Activated T-cell treated with anti-CD3 and anti-CD28 coated beads, Interleukin-2, amount 50 U/mL, for 72 hours (primary cell): ENCODE data around the gene SLC12A7. TPM values are rescaled to one million over a fixed set of nuclear protein-coding genes. Genes with fewer than 3 reads are reported as not detected.
A peak's percentile ranks its signal among the peaks of the same experiment; 100 is the strongest.
"Not testable (repeated sequence)": the region's sequence is repeated elsewhere in the genome, so short reads cannot be mapped to it uniquely, and the experiment has no call there.

Experiments used
- ATAC-seq, 2 donors: fragments of 150-1000 bp; cut with Tn5 transposase; replicated peaks in 1 of 2; 2 replicates each; pipeline ENCODE4 v1.10.0; 2021; ENCODE audit warnings: moderate library complexity in 2 of 2, mild to moderate bottlenecking in 1 of 2
- DNase-seq, 2 donors: peaks; one replicate each; pipeline ENCODE4 v3.0.0; 2021 to 2022; ENCODE audit warnings: mixed read lengths in 1 of 2
- H3K27ac Mint-ChIP-seq: one replicate; pipeline ENCODE4 v1.8.0; 2022; ENCODE audit warnings: mild to moderate bottlenecking, moderate library complexity, mixed read lengths
- H3K27me3 Mint-ChIP-seq: one replicate; pipeline ENCODE4 v1.8.0; 2022; ENCODE audit warnings: low read depth, mixed read lengths
- H3K36me3 Mint-ChIP-seq, 2 donors: one replicate each; pipeline ENCODE4 v1.8.0; 2022; ENCODE audit warnings: mixed read lengths in 2 of 2, mild to moderate bottlenecking in 1 of 2; ENCODE audit not compliant: insufficient read depth in 2 of 2
- H3K4me1 Mint-ChIP-seq: one replicate; pipeline ENCODE4 v1.8.0; 2022; ENCODE audit warnings: low read depth, mixed read lengths
- H3K4me3 Mint-ChIP-seq, 2 donors: one replicate each; pipeline ENCODE4 v1.8.0; 2022; ENCODE audit warnings: mild to moderate bottlenecking in 2 of 2, mixed read lengths in 2 of 2, moderate library complexity in 2 of 2
- H3K9me3 Mint-ChIP-seq, 2 donors: one replicate each; pipeline ENCODE4 v1.8.0; 2022; ENCODE audit warnings: mixed read lengths in 2 of 2
- total RNA-seq, 2 donors: library from RNA; stranded (reverse); gene quantifications; one replicate each; pipeline ENCODE4 v1.2.3, GENCODE V29; 2022

The SLC12A7 gene
- total RNA-seq, 2 donors from 2014 or later = 14.8 to 29.0 TPM

GRCh38 chr5:1004461-1005248, 107.2 kb downstream of the SLC12A7 start:
- ATAC-seq (peak; percentile 42 to 65), DNase-seq (peak; percentile 48 to 49)
- Mint-ChIP-seq H3K36me3 (no peaks in the 10 kb centered on the region), H3K27ac (no peak overlapping the region), H3K4me3 (peak overlapping the region; percentile 65 to 72), H3K9me3 (no peaks in the 10 kb centered on the region), H3K4me1 (peaks cover 31% of the 10 kb centered on the region), H3K27me3 (peaks cover 44% of the 10 kb centered on the region)

- Mint-ChIP-seq H3K9me3 (no peaks in the 10 kb centered on the region), H3K4me3 (peak overlapping the region; percentile 31 to 49), H3K4me1 (peaks cover 31% of the 10 kb centered on the region), H3K27ac (no peak overlapping the region), H3K27me3 (peaks cover 43% of the 10 kb centered on the region), H3K36me3 (no peaks in the 10 kb centered on the region)
- ATAC-seq = no peak
- DNase-seq = no peak
These were observed 108.4 kb downstream of the SLC12A7 start for GRCh38 chr5:1003296-1003937.

GRCh38 chr5:1002836-1003235, 109.0 kb downstream of the SLC12A7 start:
- Mint-ChIP-seq H3K4me1 (peaks cover 28% of the 10 kb centered on the region), H3K4me3 (no peak overlapping the region), H3K36me3 (no peaks in the 10 kb centered on the region), H3K9me3 (no peaks in the 10 kb centered on the region), H3K27ac (no peak overlapping the region), H3K27me3 (peaks cover 39% of the 10 kb centered on the region)
- no peak for DNase-seq
- no peak for ATAC-seq

- no peaks in the 10 kb centered on the region for H3K9me3 Mint-ChIP-seq
- no peak overlapping the region for H3K27ac Mint-ChIP-seq
- no peak for DNase-seq
- H3K4me3 Mint-ChIP-seq = no peak overlapping the region
- H3K4me1 Mint-ChIP-seq = peaks cover 31% of the 10 kb centered on the region
- peaks cover 33% of the 10 kb centered on the region for H3K27me3 Mint-ChIP-seq
- no peak for ATAC-seq
- no peaks in the 10 kb centered on the region for H3K36me3 Mint-ChIP-seq
These were observed 109.7 kb downstream of the SLC12A7 start for GRCh38 chr5:1002271-1002546.

- Mint-ChIP-seq H3K36me3 (no peaks in the 10 kb centered on the region), H3K27me3 (peaks cover 27% of the 10 kb centered on the region), H3K4me3 (no peak overlapping the region), H3K9me3 (no peaks in the 10 kb centered on the region), H3K4me1 (peaks cover 37% of the 10 kb centered on the region), H3K27ac (no peak overlapping the region)
- ATAC-seq (no peak), DNase-seq (no peak)
These were observed 110.2 kb downstream of the SLC12A7 start for GRCh38 chr5:1001406-1002270.

GRCh38 chr5:1000831-1001230, 111.0 kb downstream of the SLC12A7 start:
- not testable (repeated sequence) for DNase-seq, ATAC-seq, H3K36me3 Mint-ChIP-seq, H3K27ac Mint-ChIP-seq, H3K4me3 Mint-ChIP-seq, H3K9me3 Mint-ChIP-seq
- H3K4me1 Mint-ChIP-seq = peaks cover 36% of the 10 kb centered on the region
- peaks cover 21% of the 10 kb centered on the region for H3K27me3 Mint-ChIP-seq

Other genes starting within 250 kb of the SLC12A7 start
- gene BRD9, start 219.3 kb downstream of the SLC12A7 start, total RNA-seq = 10 to 100 TPM; 50.6 to 54.7 TPM
- 10 to 100 TPM; 17.7 to 18.2 TPM for gene TRIP13, start 219.2 kb downstream of the SLC12A7 start, total RNA-seq
- gene NKD2, start 103.3 kb downstream of the SLC12A7 start, total RNA-seq = 10 to 100 TPM; 18.7 to 25.0 TPM
- not detected for gene SLC6A19, start 89.5 kb upstream of the SLC12A7 start, total RNA-seq
- not detected for gene SLC6A18, start 113.3 kb upstream of the SLC12A7 start, total RNA-seq
- gene TERT, start 183.0 kb upstream of the SLC12A7 start, total RNA-seq = 1 to 10 TPM; 2.5 to 5.1 TPM
- 10 to 100 TPM; 78.6 to 80.2 TPM for gene CLPTM1L, start 233.0 kb upstream of the SLC12A7 start, total RNA-seq